ENCODE data around the gene GABRG3. TPM values are rescaled to one million over a fixed set of nuclear protein-coding genes. Genes with fewer than 3 reads are reported as not detected.

Gene GABRG3
- total RNA-seq, 1 donor from 2014 or later = not detected

GRCh38 chr15:27114473-27114872, 143.5 kb downstream of the GABRG3 start:
- no peak for TF ChIP-seq POLR2AphosphoS5 (IDR thresholded peaks at IDR 0.05; ENCODE audit: insufficient read depth in 1 of 2, low read depth in 1 of 2)
- no peak for TF ChIP-seq POLR2A (IDR thresholded peaks at IDR 0.05)
- TF ChIP-seq CTCF (IDR thresholded peaks at IDR 0.05) = no peak
- intact Hi-C loops (cut with DNase I) = no loop called here

GRCh38 chr15:27119695-27120266, 148.8 kb downstream of the GABRG3 start:
- Histone ChIP-seq H3K36me3 (no peaks in the 10 kb centered on the region), H3K4me3 (no peak overlapping the region), H3K27ac (no peak overlapping the region), H3K27me3 (no peaks in the 10 kb centered on the region), H3K4me1 (no peaks in the 10 kb centered on the region), H3K9me3 (no peaks in the 10 kb centered on the region)
- intact Hi-C loops (cut with DNase I) = no loop called here
- TF ChIP-seq POLR2AphosphoS5 (IDR thresholded peaks at IDR 0.05; ENCODE audit: insufficient read depth in 1 of 2, low read depth in 1 of 2) (no peak), CTCF (IDR thresholded peaks at IDR 0.05) (no peak), POLR2A (IDR thresholded peaks at IDR 0.05) (no peak)
- DNase-seq (ENCODE audit: extremely low spot score in 2 of 2) = no peak

More at GRCh38 chr15:27114473-27114872, 143.5 kb downstream of the GABRG3 start:
- Histone ChIP-seq H3K4me1 (no peaks in the 10 kb centered on the region), H3K27ac (no peak overlapping the region), H3K36me3 (no peaks in the 10 kb centered on the region), H3K4me3 (no peak overlapping the region), H3K9me3 (no peaks in the 10 kb centered on the region), H3K27me3 (no peaks in the 10 kb centered on the region)
- DNase-seq (ENCODE audit: extremely low spot score in 2 of 2) = no peak

- DNase-seq (ENCODE audit: extremely low spot score in 2 of 2) = no peak
- no peaks in the 10 kb centered on the region for H3K9me3 ChIP-seq
- intact Hi-C loops (cut with DNase I) = no loop called here
- H3K27ac ChIP-seq = no peak overlapping the region
- no peaks in the 10 kb centered on the region for H3K36me3 ChIP-seq
- H3K27me3 ChIP-seq = no peaks in the 10 kb centered on the region
- H3K4me1 ChIP-seq = no peaks in the 10 kb centered on the region
- TF ChIP-seq CTCF (IDR thresholded peaks at IDR 0.05) (no peak), POLR2A (IDR thresholded peaks at IDR 0.05) (no peak), POLR2AphosphoS5 (IDR thresholded peaks at IDR 0.05; ENCODE audit: insufficient read depth in 1 of 2, low read depth in 1 of 2) (no peak)
- no peak overlapping the region for H3K4me3 ChIP-seq
Measured at GRCh38 chr15:27121672-27122071, 150.7 kb downstream of the GABRG3 start.

GRCh38 chr15:27123291-27123690, 152.3 kb downstream of the GABRG3 start:
- no peak for TF ChIP-seq POLR2A (IDR thresholded peaks at IDR 0.05)
- TF ChIP-seq POLR2AphosphoS5 (IDR thresholded peaks at IDR 0.05; ENCODE audit: insufficient read depth in 1 of 2, low read depth in 1 of 2) = no peak
- TF ChIP-seq CTCF (IDR thresholded peaks at IDR 0.05) = no peak
- H3K4me3 ChIP-seq = no peak overlapping the region

GRCh38 chr15:27123808-27124207, 152.8 kb downstream of the GABRG3 start:
- intact Hi-C loops (cut with DNase I) = no loop called here
- H3K27ac ChIP-seq = no peak overlapping the region
- H3K27me3 ChIP-seq = no peaks in the 10 kb centered on the region
- TF ChIP-seq CTCF (IDR thresholded peaks at IDR 0.05) (no peak), POLR2A (IDR thresholded peaks at IDR 0.05) (no peak), POLR2AphosphoS5 (IDR thresholded peaks at IDR 0.05; ENCODE audit: insufficient read depth in 1 of 2, low read depth in 1 of 2) (no peak)
- no peaks in the 10 kb centered on the region for H3K4me1 ChIP-seq
- DNase-seq (ENCODE audit: extremely low spot score in 2 of 2) = no peak
- no peaks in the 10 kb centered on the region for H3K36me3 ChIP-seq
- H3K9me3 ChIP-seq = no peaks in the 10 kb centered on the region
- no peak overlapping the region for H3K4me3 ChIP-seq

More at GRCh38 chr15:27123291-27123690, 152.3 kb downstream of the GABRG3 start:
- intact Hi-C loops (cut with DNase I) = no loop called here
- no peaks in the 10 kb centered on the region for H3K27me3 ChIP-seq
- DNase-seq (ENCODE audit: extremely low spot score in 2 of 2) = no peak
- H3K9me3 ChIP-seq = no peaks in the 10 kb centered on the region
- H3K36me3 ChIP-seq = no peaks in the 10 kb centered on the region
- no peaks in the 10 kb centered on the region for H3K4me1 ChIP-seq
- H3K27ac ChIP-seq = no peak overlapping the region

All from vagina (tissue), 2 donors.